Stimulated activated CD8-positive, alpha-beta memory T cell treated with anti-CD3 and anti-CD28 coated beads, Interleukin-15, amount 100 ng/mL, for 48 hours (primary cell): Measurements from ENCODE around the gene FBXO46.
"Not testable (repeated sequence)": the region's sequence is repeated elsewhere in the genome, so short reads cannot be mapped to it uniquely, and the experiment has no call there.

Experiments
- DNase-seq, 2 donors: peaks; one replicate each; pipeline ENCODE4 v3.0.0-alpha.2; 2020; ENCODE audit warnings: low read depth in 2 of 2

Gene FBXO46

DNA sequence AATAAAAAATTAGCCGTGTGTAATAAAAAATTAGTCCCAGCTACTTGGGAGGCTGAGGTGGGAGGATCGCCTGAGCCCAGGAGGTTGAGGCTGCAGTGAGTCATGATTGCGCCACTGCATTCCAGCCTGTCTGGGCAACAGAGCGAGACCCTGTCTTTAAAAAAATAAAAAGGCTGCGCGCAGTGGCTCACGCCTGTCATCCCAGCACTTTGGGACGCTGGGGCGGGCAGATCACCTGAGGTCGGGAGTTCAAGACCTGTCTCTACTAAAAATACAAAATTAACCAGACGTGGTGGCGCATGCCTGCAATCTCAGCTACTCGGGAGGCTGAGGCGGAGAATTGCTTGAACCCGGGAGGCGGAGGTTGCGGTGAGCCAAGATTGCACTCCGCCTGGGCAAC lies 2.0 kb downstream of the FBXO46 start:
- DNase-seq = not testable (repeated sequence)

GRCh38 chr19:45720065-45720464 lies 10.6 kb downstream of the FBXO46 start:
- not testable (repeated sequence) for DNase-seq

DNA sequence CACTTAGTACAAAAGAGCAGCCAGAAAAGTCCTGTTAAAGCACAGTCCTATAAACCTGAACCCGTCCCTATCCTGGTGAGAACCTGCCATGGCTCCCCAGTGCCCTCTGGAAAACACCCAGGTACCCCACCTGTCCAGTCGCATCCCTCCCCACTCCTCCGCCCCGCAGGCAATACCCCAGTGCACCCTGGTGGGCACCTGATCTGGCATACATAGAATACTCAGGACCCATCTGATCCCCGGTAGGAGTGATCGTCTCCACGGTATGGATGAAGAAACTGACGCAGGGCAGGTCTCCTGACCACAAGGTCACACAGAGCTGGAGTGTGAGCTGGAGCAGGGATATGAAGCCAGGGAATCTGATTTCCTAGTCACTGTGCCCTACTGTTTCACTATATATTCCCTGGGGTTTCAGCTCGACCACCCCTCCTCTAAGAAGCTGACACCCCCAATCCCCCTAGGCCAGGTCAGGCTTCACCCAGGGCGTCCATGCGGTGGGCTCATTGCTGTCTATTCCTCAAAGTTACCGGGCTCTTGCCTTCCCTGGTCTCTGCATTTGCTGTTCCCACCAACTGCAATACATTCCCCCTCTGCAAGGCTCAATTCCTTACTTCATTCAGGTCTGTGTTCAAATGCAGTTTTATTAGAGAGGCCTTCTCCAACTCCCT lies 12.6 kb downstream of the FBXO46 start:
- no peak for DNase-seq

GRCh38 chr19:45717131-45717982 lies 13.3 kb downstream of the FBXO46 start:
- DNase-seq = peak; percentile 98 to 99

DNA sequence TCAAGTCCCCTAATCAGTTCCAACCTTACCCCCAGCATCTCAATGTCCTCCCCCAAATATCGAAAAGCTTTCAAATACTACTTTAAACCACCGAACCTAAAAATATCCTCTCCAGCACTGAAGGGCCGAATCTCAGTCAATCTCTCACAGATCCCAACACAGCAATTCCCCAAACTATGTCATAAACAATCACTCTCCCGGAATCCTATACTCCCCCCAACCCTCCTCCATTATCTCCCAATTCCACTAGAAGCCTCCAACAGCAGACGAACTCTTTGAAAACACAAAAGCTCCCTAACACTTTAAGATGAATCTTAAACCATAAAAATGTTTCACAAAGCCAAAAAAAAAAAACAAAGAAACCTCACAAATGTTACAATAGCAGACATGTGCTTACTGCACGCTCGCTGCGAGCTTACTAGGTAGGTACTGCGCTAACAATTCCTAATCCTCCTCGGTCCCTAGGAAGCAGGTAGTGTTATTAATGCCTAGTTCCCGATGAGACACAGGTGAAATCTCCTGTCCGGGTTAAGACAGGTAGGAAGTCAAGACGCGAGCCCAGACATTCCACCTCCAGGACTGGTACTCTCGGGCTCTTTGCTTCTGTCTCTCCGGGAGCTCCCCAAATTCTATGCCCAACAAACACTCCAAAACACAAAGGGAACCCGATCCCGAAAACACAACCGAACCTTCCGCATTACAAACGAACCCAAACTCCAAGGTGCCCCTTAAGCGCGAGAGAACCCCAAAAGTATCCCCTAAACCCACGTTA lies 14.2 kb downstream of the FBXO46 start:
- DNase-seq = no peak

- DNase-seq = no peak
Measured at GRCh38 chr19:45715139-45715538, 15.6 kb downstream of the FBXO46 start.

- no peak for DNase-seq
Measured at GRCh38 chr19:45713141-45713540, 17.6 kb downstream of the FBXO46 start.

GRCh38 chr19:45712699-45713067 lies 18.0 kb downstream of the FBXO46 start:
- no peak for DNase-seq

- no peak for DNase-seq
Measured at GRCh38 chr19:45711851-45712698, 18.6 kb downstream of the FBXO46 start.

DNA sequence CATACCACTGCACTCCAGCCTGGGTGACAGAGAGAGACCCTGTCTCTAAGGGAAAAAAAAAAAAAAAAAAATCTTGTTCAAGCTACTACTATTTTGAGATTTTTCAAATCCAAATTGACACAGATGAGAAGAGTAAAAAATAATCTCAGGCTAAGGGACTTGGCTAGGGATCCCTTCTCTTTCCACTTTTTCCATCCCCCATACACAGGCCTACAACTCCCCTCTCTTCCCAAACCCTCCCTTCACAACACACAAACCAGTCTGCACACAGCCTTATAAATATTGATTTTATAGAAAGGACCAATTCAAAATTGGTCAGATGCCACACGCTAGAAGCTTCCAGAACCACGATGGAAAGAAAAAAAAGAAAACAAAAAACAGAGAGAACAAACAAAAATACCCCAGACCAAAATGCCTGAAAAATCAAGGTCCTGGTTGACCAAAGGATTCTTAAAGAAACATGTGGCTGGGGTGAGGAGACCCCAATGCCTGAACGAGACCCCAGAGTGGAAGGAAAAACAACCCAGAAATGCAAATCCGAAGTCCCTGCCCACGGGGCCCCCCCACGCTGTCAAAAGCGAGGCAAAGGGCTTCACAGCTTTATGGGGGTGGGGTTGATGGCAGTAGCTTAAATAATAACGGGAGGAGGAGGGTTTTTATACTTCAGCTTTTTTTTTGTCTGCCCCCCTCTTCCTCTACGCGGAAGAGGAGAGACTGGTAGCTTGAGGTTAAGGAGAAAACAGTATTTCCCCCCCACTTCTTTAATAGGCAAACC lies 20.2 kb downstream of the FBXO46 start:
- no peak for DNase-seq

- DNase-seq = no peak
Measured at GRCh38 chr19:45705710-45706415, 24.8 kb downstream of the FBXO46 start.

- no peak for DNase-seq
Measured at GRCh38 chr19:45705115-45705514, 25.6 kb downstream of the FBXO46 start.

GRCh38 chr19:45701676-45702075 lies 29.0 kb downstream of the FBXO46 start:
- no peak for DNase-seq

- DNase-seq = peak; percentile 61 to 66
Measured at GRCh38 chr19:45693106-45693788, 37.4 kb downstream of the FBXO46 start.

GRCh38 chr19:45692187-45693105 lies 38.2 kb downstream of the FBXO46 start, which contains the start of gene QPCTL:
TSS of gene QPCTL (plus strand) at chr19:45692666. CDS start at chr19:45692704, 38 bp downstream.
- DNase-seq = peak; percentile 96 to 97

DNA sequence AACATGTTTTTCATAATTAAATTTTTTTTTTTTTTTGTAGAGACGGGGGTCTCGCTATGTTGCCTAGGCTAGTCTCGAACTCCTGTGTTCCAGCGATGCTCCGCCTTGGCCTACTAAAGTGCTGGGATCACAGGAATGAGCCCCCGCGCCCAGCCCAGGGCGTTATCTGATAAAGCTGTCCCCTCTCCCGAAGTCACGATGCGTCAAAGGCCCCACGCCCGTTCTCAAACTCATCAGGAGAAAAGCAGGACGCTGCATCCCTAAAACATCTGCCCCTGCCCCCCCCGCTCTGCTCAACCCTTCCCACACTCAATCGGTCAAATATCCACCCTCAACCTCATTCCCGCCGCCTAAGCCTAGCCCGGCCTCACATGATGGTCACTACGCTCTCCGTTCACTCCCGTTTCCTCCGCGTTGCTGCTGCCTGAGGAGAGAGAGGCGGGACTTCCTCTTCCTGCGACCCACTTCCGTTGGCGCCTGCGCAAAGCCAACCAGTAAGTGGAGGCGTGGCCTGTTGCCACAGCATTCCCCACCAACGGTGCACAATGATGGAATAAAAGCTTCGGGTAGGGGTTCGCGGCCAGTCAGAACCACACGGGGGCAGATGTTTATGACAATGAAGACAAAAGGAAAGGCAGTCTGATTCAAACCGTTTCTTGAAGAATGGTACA lies 39.0 kb downstream of the FBXO46 start, which contains the start of gene SNRPD2:
TSS of gene SNRPD2 (minus strand) at position 438 of the 671 bp plus-strand sequence. CDS start at position 373, 65 bp downstream.
- peak; percentile 86 to 90 for DNase-seq

GRCh38 chr19:45687599-45687998 lies 43.1 kb downstream of the FBXO46 start:
- DNase-seq = no peak
